ENCODE measurements around the gene DPT. TPM values are rescaled to one million over a fixed set of nuclear protein-coding genes. Genes with fewer than 3 reads are reported as not detected.

The DPT gene
- total RNA-seq, 1 experiment from 2014 or later = not detected

DNA sequence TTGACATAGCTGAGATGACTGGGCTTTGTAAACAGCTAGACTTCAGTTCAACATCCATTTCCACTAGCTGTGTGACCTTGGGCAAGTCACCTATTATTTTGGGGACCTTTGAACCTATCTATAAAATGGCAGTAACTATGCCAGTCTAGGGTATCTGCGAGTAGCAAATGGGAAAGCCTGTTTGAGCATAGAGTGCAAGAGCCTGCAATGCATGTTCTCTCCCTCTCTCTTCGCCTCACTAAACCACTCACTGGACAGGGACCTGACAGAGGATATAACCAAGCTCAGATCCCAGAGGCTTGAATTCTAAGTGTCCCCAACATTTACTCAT is 39.7 kb downstream of the DPT start:
- Histone ChIP-seq H3K4me3 (replicated peaks in 1 of 2; ENCODE audit: low read depth in 1 of 2, low read length in 2 of 2) (no peak overlapping the region), H3K27ac (ENCODE audit: low read depth, low read length) (no peak overlapping the region), H3K79me2 (ENCODE audit: insufficient read depth, low read length) (no peaks in the 10 kb centered on the region), H3K4me1 (ENCODE audit: control insufficient read depth in 1 of 2, insufficient read depth in 2 of 2, low read length in 2 of 2) (no peaks in the 10 kb centered on the region), H3K36me3 (ENCODE audit: control insufficient read depth in 1 of 2, insufficient read depth in 2 of 2, low read length in 2 of 2) (no peaks in the 10 kb centered on the region), H3K9me3 (ENCODE audit: control insufficient read depth in 1 of 2, insufficient read depth in 1 of 2, low read depth in 1 of 2, low read length in 2 of 2) (no peaks in the 10 kb centered on the region), H3K27me3 (ENCODE audit: insufficient read depth, low read length) (no peaks in the 10 kb centered on the region), H2AFZ (ENCODE audit: low read depth, low read length, poor library complexity, severe bottlenecking) (no peak overlapping the region), H3K9me2 (ENCODE audit: insufficient read depth) (no peaks in the 10 kb centered on the region), H4K20me1 (ENCODE audit: insufficient read depth) (no peaks in the 10 kb centered on the region), H3K4me2 (ENCODE audit: low read length) (no peak overlapping the region), H3K9ac (ENCODE audit: low read length) (no peak overlapping the region)
- ATAC-seq (no peak), DNase-seq (ENCODE audit: low read depth, low spot score) (no peak)
- POLR2A ChIA-PET = no interaction called here
- intact Hi-C loops (cut with micrococcal nuclease) = no loop called here
- RAD21 ChIA-PET (ENCODE audit: low non-redundant PET in 1 of 2, low total read pairs in 2 of 2, uncharacterized antibody in 2 of 2, unreplicated experiment in 2 of 2) = no interaction called here
- CTCF ChIA-PET = no interaction called here
- BruUV-seq (replicated peaks) = no TSS peak
- TF ChIP-seq, protein P1, sequence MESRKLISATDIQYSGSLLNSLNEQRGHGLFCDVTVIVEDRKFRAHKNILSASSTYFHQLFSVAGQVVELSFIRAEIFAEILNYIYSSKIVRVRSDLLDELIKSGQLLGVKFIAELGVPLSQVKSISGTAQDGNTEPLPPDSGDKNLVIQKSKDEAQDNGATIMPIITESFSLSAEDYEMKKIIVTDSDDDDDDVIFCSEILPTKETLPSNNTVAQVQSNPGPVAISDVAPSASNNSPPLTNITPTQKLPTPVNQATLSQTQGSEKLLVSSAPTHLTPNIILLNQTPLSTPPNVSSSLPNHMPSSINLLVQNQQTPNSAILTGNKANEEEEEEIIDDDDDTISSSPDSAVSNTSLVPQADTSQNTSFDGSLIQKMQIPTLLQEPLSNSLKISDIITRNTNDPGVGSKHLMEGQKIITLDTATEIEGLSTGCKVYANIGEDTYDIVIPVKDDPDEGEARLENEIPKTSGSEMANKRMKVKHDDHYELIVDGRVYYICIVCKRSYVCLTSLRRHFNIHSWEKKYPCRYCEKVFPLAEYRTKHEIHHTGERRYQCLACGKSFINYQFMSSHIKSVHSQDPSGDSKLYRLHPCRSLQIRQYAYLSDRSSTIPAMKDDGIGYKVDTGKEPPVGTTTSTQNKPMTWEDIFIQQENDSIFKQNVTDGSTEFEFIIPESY (IDR thresholded peaks at IDR 0.05; ENCODE audit: extremely low read depth, insufficient replicate concordance, low read length) = no peak
- TF ChIP-seq EZH2 (IDR thresholded peaks at IDR 0.05) = no peak
- TF ChIP-seq RAD21 (IDR thresholded peaks at IDR 0.05; ENCODE audit: low read depth) = no peak
- no peak for TF ChIP-seq SIN3A (IDR thresholded peaks at IDR 0.05; ENCODE audit: low read depth)
- no peak for TF ChIP-seq CBX3 (IDR thresholded peaks at IDR 0.05; ENCODE audit: low read depth)
- TF ChIP-seq, protein P2, sequence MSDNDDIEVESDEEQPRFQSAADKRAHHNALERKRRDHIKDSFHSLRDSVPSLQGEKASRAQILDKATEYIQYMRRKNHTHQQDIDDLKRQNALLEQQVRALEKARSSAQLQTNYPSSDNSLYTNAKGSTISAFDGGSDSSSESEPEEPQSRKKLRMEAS (IDR thresholded peaks at IDR 0.05) = no peak
- no peak for TF ChIP-seq TCF7L2 (IDR thresholded peaks at IDR 0.05; ENCODE audit: borderline replicate concordance, extremely low read depth, insufficient read depth, insufficient read length)
- TF ChIP-seq EZH2phosphoT487 (IDR thresholded peaks at IDR 0.05; ENCODE audit: borderline replicate concordance) = no peak
- TF ChIP-seq REST (IDR thresholded peaks at IDR 0.05; ENCODE audit: low read depth) = no peak
- TF ChIP-seq ATF3 (IDR thresholded peaks at IDR 0.05) = no peak
- TF ChIP-seq JUND (IDR thresholded peaks at IDR 0.05) = no peak
- no peak for TF ChIP-seq FOSL1 (IDR thresholded peaks at IDR 0.05; ENCODE audit: low read depth)
- no peak for TF ChIP-seq POLR2A (IDR thresholded peaks at IDR 0.05; ENCODE audit: borderline replicate concordance, extremely low read depth, insufficient read depth, insufficient read length)

Data from HCT116 (cell line).